ENCODE measurements around the gene TOMM5.

TOMM5 gene

DNA sequence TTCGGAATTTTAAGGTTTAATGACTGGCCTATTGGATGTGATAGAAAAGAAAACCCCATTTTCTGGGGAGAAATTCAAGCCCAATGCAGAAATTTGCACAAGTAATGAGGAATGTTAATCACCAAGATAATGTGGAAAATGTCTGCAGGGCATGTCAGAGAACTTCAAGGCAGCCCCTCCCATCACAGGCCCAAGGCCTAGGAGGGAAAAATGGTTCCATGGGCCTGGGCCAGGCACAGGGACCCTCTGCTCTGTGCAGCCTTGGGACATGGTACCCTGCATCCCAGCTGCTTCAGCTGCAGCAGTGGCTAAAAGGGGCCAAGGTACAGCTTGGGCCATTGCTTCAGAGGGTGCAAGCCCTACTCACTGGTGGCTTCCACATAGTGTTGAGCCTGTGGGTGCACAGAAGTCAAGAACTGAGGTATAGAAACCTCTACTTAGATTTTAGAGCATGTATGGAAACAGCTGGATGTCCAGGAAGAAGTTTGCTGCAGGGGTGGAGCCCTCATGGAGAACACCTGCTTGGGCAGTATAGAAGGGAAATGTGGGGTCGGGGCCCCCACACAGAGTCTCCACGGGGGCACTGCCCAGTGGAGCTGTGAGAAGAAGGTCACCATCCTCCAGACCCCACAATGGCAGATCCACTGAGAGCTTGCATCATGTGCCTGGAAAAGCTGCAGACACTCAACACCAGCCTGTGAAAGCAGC lies 28.4 kb downstream of the TOMM5 start:
- DNase-seq (ENCODE audit: low read depth in 2 of 2, low spot score in 1 of 2) = no peak

DNA sequence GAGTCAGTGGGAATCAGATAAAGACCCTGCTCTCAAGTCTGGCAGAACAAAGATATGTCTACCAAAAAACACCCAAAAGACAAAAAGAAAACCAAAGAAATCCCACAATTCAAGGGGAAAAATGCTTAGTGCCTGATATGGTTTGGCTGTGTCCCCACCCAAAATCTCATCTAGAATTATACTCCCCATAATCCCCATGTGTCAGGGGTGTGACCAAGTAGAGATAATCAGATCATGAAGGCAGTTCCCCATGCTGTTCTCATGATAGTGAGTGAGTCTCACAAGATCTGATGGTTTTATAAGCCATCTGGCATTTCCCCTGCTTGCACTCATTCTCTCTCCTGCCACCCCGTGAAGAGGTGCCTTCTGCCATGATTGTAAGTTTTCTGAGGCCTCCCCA lies 29.6 kb downstream of the TOMM5 start:
- no peak for DNase-seq (ENCODE audit: low read depth in 2 of 2, low spot score in 1 of 2)

DNA sequence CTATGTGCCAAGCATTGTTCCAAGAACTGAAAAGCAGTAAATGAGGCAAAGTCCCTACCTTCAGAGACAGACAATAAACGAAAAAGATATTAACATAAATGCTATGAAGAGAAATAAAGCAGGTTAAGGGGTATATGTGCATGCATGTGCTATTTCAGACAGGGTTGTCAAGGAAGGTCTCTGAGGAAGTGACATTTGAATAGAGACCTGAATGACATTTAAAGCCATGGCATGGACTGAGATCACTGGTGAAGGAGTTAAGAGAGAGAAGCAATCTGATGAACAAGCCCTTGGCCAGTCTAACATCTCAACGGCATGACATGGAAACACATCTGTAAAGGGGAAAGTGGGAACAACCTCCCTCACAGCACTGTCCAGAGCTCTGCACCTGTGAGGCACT lies 30.7 kb downstream of the TOMM5 start:
- DNase-seq (ENCODE audit: low read depth in 2 of 2, low spot score in 1 of 2) = no peak

DNA sequence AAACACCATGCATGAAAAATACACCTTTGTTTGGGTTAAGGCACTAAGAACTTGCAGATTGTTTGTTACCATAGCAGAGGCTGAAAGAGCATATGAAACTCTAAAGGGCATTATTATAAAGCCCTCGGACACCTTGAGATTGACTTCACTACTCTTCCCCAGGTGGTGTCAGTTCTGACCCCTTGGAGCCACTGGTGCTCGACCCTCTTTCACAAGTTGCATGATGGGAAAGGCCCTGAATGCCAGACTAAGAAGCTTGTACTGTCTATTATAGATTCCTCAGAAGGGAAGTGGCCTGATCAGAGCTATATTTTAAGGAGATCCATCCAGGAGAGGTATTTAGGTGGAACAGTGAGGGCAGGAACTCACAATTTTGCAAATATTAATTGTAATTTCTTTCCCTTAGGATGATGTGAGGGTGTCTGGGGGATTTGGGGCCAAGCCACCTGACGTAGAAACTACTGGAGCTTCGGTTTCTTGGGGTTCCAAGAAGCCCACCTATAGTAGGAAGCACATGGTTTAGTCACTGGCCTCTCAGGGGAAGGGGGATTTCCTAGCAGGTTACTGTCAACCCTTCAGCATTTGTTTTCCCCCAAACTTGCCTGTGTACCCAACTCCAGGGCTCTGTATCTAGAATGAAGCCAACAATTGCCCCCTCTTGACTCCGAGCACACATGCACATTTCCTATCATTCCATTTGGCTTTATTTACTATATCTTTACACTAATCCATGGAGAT lies 32.4 kb downstream of the TOMM5 start:
- no peak for DNase-seq (ENCODE audit: low read depth in 2 of 2, low spot score in 1 of 2)

DNA sequence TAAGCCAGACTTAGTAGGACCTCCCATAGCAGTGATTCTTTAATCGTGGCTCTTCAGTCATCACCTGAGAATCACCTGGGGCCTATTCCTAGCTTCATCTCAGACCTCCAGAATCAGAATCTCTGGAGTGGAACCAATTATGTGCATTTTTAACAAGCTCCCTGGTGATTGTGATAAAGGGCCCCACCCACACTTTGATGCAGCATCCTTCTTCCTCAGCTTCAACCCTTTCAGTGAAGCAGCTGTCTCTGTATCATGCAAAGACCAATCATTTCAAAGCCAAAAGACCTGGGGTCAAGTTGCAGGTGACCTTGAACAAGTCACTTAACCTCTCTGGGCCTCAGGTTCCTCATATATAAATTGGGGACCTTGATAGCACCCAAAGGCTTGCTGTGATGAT lies 33.3 kb downstream of the TOMM5 start:
- DNase-seq (ENCODE audit: low read depth in 2 of 2, low spot score in 1 of 2) = no peak

DNA sequence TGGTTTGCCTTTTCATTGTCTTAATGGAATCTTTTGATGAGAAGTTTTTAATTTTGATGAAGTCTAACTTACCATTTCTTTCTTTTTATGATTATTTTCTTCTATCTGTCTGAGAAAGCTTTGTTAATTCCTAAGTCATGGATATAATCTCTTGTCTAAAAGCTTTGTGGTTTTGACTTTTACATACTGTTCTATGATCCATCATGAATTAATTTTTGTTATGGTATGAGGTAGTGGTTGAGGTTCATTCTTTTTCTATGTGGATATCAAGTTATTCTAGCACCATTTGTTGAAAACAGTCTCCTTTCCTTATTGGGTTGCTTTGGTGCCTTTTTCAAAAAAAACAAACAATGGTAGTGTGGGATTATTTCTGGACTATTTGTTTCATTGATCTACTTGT lies 36.6 kb downstream of the TOMM5 start:
- no peak for DNase-seq (ENCODE audit: low read depth in 2 of 2, low spot score in 1 of 2)

DNA sequence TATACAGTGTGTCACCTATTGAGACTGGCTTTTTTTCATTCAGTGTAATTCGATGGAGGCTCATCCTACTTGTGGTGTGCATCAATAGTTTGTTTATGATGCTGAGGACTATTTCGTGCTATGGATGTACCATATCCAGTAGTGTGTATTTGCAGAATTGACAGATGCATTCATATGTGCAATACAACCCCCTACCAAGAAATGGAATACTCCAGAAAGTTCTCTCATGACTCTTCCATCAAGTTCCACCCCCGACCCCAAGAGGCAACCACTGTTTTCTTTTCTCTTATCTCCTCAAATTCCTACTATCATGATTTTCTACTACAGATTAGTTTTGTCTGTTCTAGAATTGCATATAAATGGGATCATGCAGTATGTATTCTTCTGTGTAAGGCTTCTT lies 38.1 kb downstream of the TOMM5 start:
- no peak for DNase-seq (ENCODE audit: low read depth in 2 of 2, low spot score in 1 of 2)

DNA sequence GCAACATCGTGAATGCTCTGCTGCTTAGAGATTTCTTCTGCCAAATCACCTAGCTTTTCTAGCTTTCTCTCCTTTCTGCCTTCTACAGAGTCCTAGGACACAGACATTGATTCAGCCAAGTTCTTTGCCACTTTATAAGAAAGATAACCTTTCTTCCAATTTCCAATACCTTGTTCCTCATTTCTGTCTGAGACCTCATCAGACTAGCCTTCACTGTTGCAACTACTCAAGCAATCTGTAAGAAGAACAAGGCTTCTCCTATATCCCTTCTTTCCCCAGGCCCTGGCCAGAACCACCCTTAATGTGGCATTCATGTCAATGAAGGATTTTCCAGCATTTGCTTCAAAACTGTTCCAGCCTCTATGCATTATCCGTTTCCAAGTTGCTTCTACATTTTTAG lies 40.5 kb downstream of the TOMM5 start:
- DNase-seq (ENCODE audit: low read depth in 2 of 2, low spot score in 1 of 2) = no peak

DNA sequence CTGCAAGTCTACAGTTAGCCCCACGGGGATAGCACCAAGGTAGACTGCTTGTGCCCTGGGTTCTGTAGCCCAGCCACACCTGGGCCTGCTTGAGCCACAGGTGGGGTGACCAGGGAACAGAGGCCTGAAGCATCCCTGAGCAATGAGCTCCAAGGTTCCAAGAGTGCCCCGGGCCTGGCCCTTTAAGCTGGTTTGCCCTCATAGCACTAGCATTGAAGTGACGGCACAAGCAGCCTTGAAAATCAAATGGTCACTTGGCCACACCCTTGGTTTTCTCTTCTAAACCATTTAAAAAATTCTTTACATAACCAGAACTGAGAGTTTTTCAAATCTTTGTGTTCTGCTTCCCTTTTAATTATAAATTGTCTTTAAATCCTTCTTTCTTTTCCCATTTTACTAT lies 40.9 kb downstream of the TOMM5 start:
- DNase-seq (ENCODE audit: low read depth in 2 of 2, low spot score in 1 of 2) = no peak

DNA sequence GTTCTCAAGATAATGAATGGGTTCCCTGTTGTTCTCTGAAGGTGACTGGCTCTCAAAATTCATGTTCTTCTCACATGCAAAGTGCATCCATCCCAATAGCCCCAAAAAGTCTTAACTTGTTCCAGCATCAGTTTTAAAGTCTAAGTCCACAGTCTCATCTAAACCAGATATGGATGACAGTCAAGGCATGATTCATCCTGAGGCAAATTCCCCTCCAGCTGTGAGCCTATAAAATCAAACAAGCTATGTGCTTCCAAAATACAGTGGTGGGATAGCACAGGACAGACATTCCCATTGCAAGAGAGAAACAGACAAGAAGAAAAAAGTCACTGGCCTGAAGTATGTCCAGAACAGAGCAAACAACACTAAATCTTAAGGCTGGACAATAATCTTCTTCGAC lies 41.6 kb downstream of the TOMM5 start:
- DNase-seq (ENCODE audit: low read depth in 2 of 2, low spot score in 1 of 2) = no peak

DNA sequence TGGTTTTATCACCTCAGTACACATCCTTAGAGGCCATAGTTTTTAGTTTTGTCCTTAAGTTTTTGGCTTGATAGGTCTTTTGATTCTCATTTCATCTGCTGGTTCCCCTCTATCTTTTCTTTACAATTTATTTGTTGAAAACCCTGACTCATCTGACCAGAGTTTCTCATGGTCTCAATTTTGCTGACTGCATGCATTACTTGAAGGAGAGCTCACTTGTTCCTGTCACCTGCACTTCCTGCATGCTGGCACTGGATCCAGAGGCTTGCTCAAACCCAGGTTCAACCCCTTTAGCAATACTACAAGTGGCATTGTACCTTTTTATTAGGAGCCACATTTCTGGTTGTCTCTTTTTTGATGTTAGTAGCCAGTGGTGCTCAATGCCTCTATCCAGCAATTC lies 42.9 kb downstream of the TOMM5 start:
- DNase-seq (ENCODE audit: low read depth in 2 of 2, low spot score in 1 of 2) = no peak

DNA sequence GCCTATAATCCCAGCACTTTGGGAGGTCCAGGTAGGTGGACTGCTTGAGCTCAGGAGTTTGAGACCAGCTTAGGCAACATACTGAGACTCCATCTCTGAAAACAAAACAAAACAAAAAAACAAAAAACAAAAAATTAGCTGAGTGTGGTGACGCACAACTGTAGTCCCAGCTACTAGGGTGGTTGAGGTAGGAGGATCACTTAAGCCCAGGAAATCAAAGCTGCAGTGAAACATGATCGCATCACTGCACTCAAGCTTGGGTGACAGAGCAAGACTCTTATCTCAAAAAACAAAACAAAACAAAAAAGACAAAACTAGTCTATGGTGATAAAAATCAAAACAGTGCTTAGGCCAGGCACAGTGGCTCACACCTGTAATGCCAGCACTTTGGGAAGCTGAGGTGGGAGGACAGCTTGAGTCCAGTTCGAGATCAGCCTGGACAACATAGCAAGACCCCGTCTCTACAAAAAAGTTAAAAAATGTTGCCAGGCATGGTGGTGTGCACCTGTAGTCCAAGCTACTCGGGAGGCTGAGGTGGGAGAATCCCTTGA lies 45.0 kb downstream of the TOMM5 start:
- DNase-seq (ENCODE audit: low read depth in 2 of 2, low spot score in 1 of 2) = no peak

DNA sequence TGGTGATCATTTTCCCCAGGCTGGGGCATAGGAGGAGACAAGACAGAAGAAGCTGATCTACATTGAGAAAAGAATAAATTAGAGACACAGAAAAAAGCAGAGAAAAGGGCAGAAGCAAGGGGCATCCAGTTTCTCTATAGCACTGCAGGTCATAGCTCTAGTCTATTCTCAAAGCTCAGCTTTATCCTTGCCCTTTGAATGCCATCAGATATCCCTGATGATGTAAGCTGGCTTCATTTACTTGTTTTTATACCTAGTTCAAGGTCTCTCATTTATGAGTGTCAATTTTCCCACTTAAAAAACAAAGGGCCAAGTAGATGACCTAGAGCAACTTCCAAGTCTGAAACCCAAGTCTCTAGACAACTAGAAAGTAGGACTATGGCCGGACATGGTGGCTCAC lies 48.9 kb downstream of the TOMM5 start:
- DNase-seq (ENCODE audit: low read depth in 2 of 2, low spot score in 1 of 2) = no peak

DNA sequence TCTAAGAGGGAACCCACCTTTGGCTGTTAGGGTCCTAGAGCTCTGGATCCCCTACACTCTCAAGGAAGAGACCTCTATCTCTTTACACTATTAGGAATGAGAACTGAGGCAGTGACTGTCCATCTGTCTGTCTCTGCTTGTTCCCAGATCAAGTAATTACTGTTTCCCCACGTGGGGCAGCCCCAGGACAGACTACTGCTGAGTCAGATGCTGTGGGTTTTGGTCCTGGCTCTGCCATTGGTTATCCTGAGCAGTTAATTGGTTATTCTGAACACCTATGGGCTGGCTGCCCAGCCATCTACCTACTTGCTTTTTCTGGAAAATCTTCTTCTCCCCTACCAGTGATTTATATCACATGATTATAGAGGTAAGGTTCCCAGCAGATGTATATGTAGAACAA lies 49.5 kb downstream of the TOMM5 start:
- DNase-seq (ENCODE audit: low read depth in 2 of 2, low spot score in 1 of 2) = no peak

DNA sequence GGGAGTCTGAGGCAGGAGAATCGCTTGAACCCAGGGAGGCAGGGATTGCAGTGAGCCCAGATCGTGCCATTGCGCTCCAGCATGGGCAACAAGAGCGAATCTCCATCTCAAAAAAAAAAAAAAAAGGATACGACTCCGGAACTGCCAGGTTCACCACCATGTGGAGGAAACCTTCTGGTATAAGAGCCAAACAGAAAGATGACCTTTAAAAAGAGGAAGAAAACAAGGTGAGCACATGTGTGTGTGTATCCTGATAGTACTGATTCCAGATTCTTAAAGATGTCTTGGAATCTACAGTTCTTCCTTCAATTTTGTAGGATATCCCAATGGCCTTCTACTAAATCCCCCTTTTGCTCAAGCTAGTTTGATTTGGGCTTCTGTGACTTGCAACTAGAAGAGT lies 49.9 kb downstream of the TOMM5 start:
- no peak for DNase-seq (ENCODE audit: low read depth in 2 of 2, low spot score in 1 of 2)

DNA sequence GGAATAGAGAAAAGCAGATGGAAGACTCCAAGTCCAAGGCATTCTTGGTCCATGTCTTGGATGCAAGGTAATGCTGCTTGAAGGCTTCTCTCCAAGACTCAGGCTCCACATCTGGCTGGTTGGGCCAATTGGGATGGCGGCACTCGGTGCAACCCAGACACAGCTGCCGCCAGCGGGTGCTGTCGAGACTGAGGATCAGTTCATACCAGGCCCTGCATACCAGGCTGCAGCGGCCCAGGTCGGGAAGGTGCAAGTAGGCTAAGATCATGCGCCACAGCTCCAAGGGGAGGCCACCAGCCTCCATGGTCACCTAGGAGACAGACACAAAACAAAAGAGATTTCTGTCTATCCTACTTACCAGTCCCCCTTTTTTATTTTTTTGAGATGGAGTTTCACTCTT lies 50.9 kb downstream of the TOMM5 start:
- no peak for DNase-seq (ENCODE audit: low read depth in 2 of 2, low spot score in 1 of 2)

DNA sequence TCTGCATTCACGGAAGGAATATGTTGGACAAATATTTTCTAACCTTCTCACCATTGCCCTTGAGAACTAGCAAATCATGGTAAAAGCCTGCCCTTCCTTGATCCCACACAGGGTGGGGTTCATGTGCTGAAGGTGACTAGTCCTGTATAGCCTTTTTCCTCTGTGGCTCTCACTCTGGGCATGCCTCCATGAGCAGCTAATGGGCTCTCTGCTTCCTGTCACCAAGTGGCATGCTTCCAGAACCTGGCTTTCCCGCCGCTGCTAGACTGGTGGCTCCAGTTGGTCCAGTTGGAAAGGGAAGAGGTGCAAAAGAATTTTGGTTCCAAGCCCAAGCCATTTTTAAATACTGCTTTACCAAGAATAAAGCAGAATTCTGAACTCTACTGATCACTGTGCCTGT lies 51.8 kb downstream of the TOMM5 start:
- no peak for DNase-seq (ENCODE audit: low read depth in 2 of 2, low spot score in 1 of 2)

DNA sequence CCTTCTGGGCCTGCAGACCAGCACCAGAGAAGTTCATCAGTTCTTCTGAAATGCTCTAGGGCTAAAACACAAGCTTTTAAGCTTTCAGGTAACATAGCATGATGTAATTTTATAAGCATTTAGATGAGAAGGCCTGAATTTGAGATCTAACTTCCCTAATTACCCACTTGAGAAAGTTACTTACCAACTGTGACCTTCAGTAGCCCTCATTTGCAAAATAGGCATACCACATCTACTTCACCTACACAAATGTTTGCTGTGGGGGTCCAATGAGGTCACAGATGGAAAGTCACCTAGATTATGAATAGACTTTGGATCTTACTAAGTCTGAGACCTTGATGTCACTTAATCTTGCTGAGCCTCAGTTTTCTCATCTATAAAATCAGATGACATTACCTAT lies 52.8 kb downstream of the TOMM5 start:
- no peak for DNase-seq (ENCODE audit: low read depth in 2 of 2, low spot score in 1 of 2)
